CD4-positive, alpha-beta T cell treated with Interleukin-4 for 4 hours (primary cell): ENCODE data around the gene MRPS21.
"Not testable (repeated sequence)": the region's sequence is repeated elsewhere in the genome, so short reads cannot be mapped to it uniquely, and the experiment has no call there.

Source experiments
- DNase-seq: peaks from one replicate; pipeline ENCODE4 v3.0.0-alpha.2; 2020

Gene MRPS21

GRCh38 chr1:150281758-150282557, 11.7 kb upstream of the MRPS21 start, which contains the start of gene CIART:
Gene CIART, plus strand, starts transcription at chr1:150282554. Its CDS starts 714 bp downstream, at chr1:150283268.
- peak; percentile 86 for DNase-seq

GRCh38 chr1:150282558-150282958, 11.1 kb upstream of the MRPS21 start:
- DNase-seq: no peak

- no peak for DNase-seq
These were observed 10.4 kb upstream of the MRPS21 start for GRCh38 chr1:150283260-150283659.

- no peak for DNase-seq
These were observed 5.3 kb upstream of the MRPS21 start for GRCh38 chr1:150288382-150288781.

GRCh38 chr1:150288822-150289221, 4.8 kb upstream of the MRPS21 start:
- no peak for DNase-seq

GRCh38 chr1:150295476-150295875, 1.8 kb downstream of the MRPS21 start:
- DNase-seq: no peak

- no peak for DNase-seq
These were observed 6.1 kb downstream of the MRPS21 start for GRCh38 chr1:150299716-150300115.

GRCh38 chr1:150302338-150302737, 8.7 kb downstream of the MRPS21 start:
- no peak for DNase-seq

- DNase-seq: no peak
These were observed 9.2 kb downstream of the MRPS21 start for GRCh38 chr1:150302902-150303301.

- not testable (repeated sequence) for DNase-seq
These were observed 14.9 kb downstream of the MRPS21 start for GRCh38 chr1:150308585-150308984.

GRCh38 chr1:150309758-150310508, 16.3 kb downstream of the MRPS21 start:
- DNase-seq: no peak

GRCh38 chr1:150311762-150312161, 18.1 kb downstream of the MRPS21 start:
- DNase-seq: no peak

- DNase-seq: not testable (repeated sequence)
These were observed 21.0 kb downstream of the MRPS21 start for GRCh38 chr1:150314691-150315090.

GRCh38 chr1:150320667-150320978, 27.0 kb downstream of the MRPS21 start:
- DNase-seq: no peak

GRCh38 chr1:150321826-150322166, 28.1 kb downstream of the MRPS21 start:
- no peak for DNase-seq

GRCh38 chr1:150322310-150322709, 28.6 kb downstream of the MRPS21 start:
- no peak for DNase-seq

GRCh38 chr1:150332651-150333290, 39.1 kb downstream of the MRPS21 start:
- DNase-seq: no peak

- no peak for DNase-seq
These were observed 52.7 kb downstream of the MRPS21 start for GRCh38 chr1:150346316-150346715.

GRCh38 chr1:150352866-150353265, 59.2 kb downstream of the MRPS21 start:
- DNase-seq: no peak
